Daoy (cell line): ENCODE results near the gene DIPK2B. TPM values are rescaled to one million over a fixed set of nuclear protein-coding genes. Genes with fewer than 3 reads are reported as not detected.

Experiments used
- DNase-seq: peaks from one replicate; pipeline ENCODE4 v3.0.0-alpha.2; 2015; ENCODE audit warnings: low read depth
- total RNA-seq: library from RNA; depleted of rRNA; stranded (reverse); fragments of >200 nt; shearing (Covaris generic); gene quantifications from 2 replicates; pipeline ENCODE4 v1.2.3, GENCODE V29; 2014; rRNA removed

DIPK2B gene, protein sequence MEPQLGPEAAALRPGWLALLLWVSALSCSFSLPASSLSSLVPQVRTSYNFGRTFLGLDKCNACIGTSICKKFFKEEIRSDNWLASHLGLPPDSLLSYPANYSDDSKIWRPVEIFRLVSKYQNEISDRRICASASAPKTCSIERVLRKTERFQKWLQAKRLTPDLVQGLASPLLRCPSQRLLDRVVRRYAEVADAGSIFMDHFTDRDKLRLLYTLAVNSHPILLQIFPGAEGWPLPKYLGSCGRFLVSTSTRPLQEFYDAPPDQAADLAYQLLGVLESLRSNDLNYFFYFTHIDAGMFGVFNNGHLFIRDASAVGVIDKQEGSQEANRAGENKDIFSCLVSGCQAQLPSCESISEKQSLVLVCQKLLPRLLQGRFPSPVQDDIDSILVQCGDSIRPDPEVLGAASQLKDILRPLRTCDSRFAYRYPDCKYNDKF
- total RNA-seq = not detected in 2 replicates

DNA sequence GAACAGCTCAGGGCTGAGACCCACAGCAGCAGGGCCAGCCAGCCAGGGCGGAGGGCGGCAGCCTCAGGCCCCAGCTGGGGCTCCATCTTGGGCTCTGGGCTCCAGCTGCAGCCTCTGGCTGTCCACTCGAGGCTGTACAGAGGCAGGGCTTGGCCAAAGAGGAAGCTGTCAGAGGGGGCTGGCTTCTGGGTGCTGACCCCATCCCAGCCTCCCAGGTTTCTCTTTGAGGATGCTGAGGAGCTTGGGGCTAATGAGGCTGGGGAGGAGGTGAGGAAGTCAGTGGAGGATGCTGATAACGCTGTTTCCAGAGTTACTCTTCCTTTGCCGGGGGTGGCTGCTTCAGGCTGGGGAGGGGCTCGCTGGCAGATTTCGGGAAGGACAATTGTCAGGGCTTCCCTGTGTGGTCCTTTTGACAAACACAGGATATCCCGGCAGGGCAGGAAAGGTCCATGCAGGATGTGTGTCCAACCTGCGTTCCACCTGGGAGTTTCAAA, at the start of gene DIPK2B:
DIPK2B (minus strand) TSS at position 136 of the 494 bp plus-strand sequence; CDS start at position 86, 50 bp downstream.
- no peak for DNase-seq

DNA sequence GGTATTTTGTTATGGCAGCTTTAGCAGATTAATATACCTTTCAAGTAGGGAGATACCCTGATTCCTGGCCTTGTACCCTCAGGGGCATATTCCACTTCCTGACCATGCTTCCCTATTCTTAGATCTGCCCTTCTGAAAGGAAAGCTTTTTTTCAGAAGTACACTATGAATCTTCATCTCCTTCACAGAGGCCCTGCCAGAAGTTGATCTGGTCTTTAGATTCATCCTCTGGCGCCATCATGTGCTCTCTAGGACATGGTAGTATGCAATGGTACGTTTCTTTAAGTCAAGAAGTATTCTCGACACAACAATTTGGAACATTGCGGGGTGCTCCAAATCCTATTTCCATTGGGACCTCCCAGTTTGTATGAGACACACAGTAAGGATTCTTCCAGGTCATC, 39.6 kb upstream of the DIPK2B start:
- DNase-seq = no peak

DNA sequence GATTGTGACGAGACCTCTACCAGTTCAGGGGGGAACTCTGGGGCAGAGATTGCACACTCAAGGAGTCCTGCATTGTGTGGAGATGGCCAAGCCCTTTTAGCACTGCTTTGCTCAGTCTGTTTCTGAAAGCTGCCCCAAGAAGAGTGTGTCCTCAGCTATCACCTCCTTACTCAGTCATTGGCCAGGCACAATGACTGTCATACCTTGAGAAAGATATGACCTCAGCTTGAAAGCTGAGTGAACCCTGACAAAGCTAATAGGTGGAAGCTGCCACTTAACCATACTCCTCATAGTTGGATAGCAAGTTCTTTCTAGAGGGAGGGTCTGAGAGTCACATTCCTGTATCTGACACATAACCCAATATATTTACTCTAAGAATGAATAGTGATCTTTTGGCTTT, 37.8 kb upstream of the DIPK2B start:
- no peak for DNase-seq

DNA sequence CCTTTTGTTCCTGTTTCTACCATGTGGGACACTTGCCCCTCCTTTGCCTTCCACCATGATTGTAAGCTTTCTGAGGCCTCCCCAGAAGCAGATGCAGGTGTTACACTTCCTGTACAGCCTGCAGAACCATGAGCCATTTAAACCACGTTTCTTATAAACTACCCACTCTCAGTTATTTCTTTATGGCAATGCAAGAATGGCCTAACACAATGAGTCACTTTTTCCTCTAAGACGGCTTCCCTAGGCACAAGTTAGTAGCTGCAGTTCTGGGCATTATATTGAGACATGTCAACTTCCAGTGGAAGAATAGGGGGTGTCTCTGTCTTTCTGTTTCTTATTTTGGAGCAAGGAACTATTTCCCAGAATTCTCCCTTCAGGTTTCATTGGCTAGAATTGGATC, 32.9 kb upstream of the DIPK2B start:
- DNase-seq = no peak

DNA sequence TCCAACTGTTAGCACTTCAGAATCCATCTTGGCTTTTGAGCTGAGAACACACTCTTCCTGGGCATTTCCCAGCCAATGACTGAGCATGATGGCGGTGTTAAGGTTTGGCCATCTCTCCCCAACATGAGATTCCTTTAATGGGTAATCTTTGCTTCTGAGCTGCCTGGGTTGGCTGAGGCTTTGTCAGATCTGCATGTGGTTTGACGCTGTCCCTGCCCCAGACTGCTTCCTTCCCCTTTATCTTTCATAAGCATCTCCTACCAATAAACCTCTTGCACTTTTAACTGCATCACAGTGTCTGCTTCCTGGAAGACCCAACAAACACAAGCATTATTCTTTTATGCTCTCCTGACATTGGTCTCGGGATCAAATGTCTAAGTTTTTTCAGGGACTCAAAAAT, 31.5 kb upstream of the DIPK2B start:
- DNase-seq = no peak

DNA sequence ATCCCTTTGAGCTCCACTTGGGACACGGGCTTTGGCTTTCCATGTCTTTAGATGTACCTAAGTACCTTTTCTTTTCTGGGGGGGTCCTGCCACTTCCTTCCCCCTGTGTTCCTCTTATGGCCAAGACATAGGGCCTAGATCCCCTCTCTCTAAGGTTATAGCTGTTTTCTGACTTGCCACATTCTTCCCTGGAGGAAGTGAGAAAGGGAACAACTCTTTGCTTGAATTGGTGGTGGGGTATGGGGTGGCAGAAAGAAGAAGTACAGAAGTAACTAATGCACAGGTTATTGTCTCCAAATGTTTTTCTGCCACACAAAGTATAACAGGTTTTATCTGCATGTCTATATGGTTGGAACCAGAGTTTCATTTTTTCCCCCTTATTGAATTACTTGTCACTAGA, 29.7 kb upstream of the DIPK2B start:
- no peak for DNase-seq

DNA sequence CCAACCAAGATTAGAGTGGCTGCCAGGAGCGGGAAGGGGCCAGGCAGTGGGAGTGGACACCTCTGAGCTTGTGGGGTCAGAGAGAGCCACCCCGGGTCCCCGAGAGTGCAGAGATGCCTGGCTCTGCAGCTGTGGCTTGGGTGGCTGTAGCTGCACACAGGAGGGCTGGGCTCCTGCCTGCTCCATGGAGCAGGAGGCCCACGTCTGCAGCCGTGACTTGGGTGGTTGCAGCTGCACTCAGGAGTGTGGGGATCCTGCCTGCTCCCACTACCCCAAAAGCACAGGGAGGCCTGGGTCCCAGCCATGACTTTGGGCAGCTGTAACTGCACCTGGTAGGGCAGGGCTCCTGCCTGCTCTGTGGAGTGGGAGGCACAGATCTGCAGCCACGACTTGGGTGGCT, 28.7 kb upstream of the DIPK2B start:
- DNase-seq = no peak

DNA sequence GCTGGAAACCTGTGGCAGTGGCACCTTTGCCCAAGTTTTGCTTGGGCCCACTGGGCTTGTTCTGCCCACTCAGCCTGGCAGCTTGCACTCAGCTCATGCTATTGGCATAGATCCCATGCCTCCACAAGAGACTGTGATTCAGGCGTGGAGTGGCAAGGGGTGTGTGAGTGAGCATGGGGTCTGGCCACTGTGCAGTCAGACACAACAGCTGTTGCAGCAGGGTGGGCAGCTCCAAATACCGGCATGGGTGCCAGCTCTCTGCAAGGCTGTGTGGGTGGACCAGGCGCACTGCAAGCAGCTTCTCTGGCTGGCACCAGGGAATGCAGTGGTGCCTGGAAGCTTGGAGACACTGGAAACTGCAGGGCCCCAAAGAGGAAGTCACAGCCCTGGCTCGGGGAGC, 27.4 kb upstream of the DIPK2B start:
- DNase-seq = no peak

DNA sequence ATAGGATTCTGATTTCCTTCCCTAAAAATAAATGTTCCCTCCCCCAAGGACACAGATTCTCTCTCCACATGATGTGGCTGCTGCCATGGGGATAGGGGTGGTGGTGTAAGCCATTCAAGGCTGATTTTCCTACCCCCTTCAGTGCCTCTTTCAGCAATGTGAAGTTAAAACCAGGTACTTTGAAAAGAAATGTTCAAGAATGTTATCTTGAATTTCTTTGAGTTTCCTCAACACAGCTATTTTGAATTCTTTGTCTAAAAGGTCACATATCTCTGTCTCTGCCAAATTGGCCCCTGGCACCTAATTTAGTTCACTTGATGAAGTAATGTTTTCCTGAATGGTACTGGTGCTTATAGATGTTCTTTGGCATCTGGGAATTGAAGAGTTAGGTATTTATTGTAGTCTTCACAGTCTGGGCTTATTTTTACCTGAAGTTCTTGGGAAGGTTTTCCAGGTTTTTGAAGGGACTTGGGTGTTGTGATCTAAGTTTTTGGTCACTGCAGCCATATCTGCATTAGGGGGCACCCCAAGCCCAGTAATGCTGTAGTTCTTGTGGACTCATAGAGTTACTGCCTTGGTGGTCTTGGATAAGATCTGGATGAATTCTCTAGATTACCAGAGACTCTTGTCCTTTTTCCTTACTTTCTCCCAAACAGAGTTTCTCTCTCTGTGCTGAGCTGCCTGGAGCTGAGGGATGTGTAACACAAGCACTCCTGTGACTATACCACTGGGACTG, 7.6 kb upstream of the DIPK2B start:
- no peak for DNase-seq

DNA sequence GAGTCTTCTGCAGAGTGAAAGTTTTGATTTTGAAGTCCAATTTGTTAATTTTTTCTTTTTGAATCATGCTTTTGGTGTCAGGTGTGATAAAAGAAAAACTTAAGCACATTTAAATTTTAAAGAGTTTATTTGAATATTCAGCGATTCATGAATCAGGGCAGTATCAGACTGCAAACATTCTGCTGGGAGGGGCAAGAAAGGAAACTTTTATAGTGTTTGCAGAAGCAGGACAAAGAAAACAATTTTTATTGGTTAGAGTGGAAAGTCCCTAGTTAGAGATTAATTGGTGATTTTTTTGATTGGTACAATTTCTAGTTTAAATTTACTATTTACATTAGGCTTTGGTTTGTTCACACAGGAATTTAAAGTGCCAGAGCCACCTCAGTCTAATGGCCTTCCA, 1.5 kb upstream of the DIPK2B start:
- DNase-seq = no peak

DNA sequence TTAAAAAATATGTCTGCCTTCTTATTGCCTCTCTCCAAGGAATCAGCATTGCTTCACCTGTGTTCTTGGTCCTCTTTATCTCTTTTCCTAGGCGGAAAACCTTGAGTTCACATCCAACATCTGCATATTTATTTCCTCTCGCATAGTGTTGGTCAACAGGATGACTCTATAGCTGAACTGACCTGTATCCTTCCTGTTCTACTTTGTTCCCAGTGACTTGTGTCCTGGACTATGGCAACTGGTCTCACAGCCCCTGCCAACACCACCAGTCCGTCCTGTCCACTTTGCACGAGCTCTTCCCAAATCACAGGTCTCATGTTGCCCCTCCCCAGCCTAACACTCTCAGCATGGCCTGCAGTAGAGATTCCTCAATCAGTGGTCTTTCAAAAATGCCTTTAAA, 2.0 kb downstream of the DIPK2B start:
- DNase-seq = no peak

DNA sequence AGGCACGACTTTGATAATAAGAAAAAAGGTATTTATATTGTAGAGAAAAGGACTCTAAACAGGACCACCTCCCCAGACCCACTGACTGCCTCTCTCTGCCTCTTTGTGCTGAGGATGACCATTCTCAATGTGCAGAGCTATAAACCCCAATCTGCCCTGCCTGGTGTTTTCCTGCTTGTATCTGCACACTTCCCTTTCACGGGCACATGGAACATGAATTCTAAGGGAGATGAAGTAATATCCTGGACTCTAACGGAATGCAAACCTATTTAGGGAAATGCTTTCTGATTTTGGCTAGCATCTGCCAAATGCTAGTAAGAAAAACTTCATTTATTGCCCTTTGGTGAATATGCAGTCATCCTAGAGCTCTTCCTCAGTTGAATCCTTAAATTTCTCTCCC, 2.4 kb downstream of the DIPK2B start:
- DNase-seq = no peak

DNA sequence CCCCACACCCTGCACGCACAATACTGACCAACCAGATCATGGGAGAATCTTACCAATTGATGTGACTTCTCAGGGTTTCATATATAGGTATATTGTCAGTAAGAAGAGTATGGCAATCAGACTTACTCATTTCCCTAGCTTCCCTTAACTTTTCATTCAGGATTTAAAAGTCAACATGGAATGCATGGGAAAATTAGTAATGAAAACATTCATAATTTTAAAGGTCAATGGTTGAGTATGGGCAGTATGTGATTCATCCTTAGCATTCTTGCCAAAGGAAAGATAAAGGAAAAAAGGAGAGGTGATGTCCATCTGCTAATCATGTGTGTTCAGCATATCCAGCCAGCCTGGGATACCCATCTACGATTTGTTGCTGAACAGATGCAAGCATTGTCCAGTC, 4.0 kb downstream of the DIPK2B start:
- no peak for DNase-seq

DNA sequence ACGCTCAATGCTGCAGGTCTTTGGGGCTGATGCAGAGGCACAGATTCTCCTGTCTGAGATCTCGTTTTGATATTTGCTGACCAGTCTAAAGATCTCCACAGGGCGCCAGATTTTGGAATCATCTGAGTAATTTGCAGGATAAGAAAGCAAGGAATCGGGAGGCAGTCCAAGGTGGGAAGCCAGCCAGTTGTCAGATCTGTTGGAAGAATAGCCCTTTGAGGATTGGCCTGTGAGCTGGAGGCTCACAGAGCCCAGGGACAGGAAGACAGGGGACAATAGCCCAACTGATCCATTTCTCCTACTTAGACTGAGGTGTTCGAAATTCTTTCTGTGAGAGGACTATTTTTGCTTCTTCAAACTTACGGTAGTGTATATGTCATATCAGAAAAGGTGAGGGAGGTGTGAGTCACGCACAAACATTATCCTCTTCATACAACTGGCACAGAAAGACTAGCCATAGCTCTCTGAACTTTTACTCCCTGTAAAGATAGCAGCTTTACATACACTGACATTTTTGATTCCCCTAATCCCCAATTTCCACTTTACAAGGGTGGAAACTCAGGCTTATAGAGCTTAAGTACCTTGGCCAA, 8.8 kb downstream of the DIPK2B start:
- DNase-seq = no peak

DNA sequence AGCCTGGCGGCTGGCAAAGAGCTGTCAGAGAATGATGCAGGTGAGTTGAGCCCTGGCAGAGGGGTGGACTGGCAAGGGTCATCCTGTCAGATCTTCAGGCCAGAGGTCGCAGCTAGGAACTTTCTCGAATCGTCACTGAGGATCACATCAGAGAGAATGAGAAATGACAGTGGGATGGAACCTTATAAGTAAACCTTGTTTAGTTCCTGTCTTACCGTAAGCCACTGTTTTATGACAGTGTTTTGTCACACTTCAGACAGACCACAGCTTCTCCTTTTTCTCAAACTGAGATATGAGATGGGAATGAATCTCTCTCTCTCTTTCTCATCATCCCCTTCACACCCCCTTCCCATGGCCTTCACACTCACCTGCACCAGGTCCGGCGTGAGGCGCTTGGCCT, 9.3 kb downstream of the DIPK2B start:
- no peak for DNase-seq

DNA sequence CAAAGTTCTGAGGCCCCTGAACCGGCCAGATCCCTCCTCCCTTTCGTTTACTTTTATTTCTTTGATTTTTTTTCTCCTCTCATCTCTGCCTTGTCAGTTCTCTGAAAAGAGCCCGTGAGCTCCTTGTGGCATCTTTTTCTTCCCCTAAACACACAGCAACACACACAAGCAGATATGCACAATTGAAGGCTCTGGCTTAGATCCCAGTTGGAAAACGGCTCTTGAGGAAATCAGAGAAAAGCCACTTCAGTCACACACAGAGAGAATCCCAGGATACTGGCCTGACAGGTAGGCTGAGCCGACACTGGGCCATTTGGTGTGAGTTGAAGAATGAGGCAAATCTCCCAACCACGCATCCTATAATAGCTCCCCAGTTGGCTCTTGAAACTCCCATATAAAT, 12.9 kb downstream of the DIPK2B start:
- no peak for DNase-seq

DNA sequence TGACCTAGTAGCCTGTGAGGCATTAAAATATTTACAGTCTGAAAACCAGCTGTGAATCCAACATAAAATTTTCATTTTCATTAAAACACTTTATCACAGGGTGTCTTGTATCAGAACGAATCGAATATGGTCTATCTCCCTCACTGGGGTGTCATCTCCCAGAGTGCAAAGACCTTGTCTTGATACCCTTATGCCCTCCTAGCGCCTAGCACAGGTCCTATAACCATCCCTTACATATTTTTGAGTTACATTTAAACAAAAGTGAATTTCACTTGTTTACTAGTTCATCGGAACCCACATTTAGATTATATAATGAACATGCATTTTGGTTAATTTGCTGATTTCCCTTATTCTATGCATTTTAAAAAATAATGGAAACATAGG, 14.0 kb downstream of the DIPK2B start:
- no peak for DNase-seq

DNA sequence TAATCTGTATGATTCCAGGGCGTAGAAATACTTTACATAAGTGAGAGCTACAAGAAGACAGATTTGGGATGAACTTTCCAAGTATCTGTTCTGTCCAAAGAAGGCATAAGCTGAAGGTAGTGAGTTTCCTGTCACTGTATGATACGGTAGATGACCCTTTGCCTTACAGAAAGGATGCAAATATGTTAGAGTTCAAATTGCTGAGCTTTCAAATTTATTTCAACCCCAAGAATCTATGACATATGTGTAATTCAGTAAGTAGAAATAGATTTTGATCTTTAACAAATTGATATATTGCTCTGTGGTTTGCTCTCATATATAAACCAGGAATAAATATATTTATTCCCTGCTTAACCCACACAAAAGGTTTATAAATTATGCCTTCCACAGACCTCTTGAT, 16.5 kb downstream of the DIPK2B start:
- no peak for DNase-seq

DNA sequence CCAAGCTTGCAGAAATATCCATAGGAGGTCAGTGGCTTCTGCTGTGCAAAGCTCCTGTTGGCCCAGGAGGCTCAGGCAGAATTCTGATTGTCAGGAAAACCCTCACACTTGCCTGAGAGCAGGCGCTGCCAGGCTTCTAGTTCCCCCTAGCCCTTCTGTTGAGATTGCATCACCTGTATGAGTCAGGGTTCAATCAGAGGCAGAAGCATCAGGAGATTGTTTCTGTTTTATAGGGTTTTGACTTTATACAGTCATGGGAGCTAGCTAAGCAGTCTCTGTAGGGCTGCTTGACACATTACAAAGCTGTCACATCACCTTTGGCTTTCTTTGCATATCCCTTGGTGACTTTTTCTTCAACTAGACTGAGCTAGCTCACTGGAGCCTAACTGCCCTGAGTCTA, 27.8 kb downstream of the DIPK2B start:
- DNase-seq = peak; percentile 50

DNA sequence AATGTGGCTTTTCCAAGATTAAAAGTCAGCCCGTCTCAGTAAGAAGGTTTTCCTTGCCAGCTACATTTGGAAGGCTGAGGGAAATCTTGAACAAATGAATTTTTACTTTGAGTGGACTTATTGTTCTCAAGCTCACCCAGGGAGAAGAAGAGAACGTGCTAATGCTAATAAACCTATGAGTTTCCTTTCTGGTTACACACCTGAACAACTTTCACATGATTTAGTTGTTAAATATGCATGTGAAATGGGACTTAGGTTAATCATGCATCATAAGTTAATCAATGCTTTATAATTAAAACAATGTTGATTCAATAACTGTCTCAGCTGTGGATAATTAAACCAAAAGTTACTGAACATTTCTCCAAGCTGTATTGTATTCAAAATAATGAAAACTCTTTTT, 33.9 kb downstream of the DIPK2B start:
- no peak for DNase-seq

DNA sequence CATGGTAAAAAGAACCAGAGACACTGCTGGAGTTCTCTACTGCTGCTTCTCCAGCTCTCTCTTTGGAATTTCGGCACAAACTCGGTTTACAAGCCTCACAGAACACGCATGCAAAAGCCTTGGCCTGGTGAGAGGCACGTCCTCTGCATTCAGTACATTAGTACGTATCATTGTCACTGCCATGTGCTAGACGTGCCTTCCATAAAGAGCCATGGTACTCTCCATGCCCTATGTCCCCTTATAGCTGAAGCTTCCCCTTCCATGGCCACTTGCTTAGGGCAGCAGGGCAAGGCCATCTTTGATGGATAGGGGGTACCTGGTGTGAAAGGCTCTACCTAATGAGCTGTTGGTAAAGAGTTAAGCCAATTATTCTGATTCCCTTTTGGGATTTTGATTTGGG, 35.0 kb downstream of the DIPK2B start:
- no peak for DNase-seq

DNA sequence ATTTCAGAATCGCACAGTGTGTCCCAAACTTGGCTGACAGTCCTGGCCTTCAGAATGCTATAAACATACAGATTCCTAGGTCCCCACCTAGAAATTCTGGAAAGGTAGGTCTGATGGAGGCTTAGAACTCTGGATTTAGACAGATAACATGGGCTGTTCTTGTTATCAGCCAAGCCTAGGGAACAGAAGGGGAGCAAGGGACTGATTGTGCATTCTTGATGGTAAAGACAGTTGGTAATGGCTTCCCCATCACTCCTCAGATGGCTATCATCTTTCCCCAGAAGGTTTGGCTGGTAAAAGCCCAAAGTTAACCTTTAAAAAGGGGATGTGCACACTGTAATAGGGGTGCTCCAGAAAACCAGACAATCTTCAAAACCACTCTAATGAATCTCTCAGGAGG, 35.7 kb downstream of the DIPK2B start:
- no peak for DNase-seq
